HG03025 (cell line): ENCODE data around the gene RAB40B.

Experiments used
- ATAC-seq: cut with Tn5 transposase; IDR thresholded peaks from one replicate; pipeline ENCODE4 v1.9.1; 2021; ENCODE audit warnings: mild to moderate bottlenecking, moderate library complexity; ENCODE audit not compliant: unreplicated experiment, low FRiP score

The RAB40B gene

DNA sequence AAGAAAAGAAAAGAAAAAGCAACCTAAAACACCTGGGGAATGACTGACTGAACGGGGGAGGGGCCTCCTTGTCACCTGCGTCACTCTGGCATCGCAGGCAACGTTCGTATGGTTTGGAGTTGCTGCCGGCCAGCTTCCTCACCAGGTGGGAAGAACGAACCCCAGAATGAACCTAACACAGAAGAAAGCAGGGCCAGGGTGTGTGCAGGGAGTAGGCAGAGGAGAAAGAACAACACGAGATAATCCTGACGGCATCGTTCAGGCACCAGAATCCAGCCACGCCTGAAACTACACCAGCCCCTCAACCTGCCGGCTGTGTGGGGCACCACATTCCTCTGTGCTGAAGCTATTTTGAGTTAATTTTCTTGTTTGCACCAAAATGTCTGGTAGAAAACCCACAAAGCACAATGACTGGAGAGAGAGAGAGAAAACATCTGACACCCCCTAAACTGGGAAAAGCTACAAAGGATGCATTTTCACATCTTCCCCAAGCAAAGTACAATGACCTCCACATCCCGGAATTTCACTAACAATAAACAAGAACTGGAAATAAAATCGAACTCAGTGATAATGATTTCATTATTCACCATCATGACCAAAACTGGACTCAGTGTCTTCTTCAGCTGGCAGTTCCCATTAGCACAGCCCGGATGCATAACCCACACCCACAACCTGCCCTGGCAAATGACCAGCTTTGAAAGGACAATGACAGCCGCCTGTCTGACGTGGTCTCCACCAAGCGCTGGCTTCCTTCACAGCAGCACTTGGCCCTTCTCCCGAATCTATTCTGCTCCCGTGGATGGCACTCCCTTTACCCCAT is 23.6 kb downstream of the RAB40B start:
- ATAC-seq = no peak

DNA sequence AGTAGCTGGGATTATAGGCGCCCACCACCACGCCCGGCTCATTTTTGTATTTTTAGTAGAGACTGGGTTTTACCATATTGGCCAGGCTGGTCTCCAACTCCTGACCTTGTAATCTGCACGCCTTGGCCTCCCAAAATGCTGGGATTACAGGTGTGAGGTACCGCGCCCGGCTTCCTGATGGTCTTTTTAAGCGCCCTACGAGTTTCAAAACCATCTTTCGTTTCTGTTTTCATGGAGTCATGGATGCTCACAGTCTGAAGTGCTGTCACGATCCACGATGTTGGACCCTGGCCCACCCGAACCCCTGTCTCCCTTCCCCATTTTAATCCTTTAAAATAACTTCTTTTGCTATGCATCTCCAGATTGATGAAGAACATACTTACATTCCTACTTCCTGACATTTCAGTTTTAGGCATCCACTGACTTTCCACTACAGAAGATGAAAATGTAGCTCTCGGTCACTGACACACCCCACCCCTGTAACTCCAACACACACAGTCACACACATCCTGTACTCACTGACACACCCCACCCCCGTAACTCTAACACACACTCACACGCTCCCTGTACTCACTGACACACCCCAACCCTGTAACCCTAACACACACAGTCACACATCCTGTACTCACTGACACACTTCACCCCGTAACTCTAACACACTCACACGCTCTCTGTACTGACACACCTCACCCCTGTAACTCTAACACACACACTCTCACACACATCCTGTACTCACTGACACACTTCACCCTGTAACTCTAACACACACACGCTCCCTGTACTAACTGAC is 27.6 kb downstream of the RAB40B start:
- ATAC-seq = no peak

DNA sequence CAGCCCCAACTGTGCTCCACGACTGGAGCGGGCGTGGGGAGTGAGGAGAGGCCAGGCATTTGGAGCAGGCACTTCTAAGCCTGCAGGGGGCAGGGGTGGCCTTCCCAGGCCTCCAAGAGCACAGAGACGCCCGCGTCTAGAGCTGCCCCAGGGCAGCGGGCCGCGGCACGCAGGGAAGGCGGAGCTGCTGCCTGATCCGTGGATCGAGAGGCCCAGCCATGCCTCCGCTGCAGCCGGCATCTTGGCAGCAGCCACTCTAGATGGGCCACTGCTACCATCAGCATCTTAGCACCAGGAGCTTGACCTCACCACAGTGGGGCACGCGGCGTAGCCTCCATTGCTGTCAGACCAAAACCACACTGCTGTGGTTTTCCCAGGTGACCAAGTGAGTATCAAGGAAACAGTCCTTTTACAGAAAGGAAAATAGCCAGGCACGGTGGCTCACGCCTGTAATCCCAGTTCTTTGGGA is 29.8 kb downstream of the RAB40B start:
- no peak for ATAC-seq

DNA sequence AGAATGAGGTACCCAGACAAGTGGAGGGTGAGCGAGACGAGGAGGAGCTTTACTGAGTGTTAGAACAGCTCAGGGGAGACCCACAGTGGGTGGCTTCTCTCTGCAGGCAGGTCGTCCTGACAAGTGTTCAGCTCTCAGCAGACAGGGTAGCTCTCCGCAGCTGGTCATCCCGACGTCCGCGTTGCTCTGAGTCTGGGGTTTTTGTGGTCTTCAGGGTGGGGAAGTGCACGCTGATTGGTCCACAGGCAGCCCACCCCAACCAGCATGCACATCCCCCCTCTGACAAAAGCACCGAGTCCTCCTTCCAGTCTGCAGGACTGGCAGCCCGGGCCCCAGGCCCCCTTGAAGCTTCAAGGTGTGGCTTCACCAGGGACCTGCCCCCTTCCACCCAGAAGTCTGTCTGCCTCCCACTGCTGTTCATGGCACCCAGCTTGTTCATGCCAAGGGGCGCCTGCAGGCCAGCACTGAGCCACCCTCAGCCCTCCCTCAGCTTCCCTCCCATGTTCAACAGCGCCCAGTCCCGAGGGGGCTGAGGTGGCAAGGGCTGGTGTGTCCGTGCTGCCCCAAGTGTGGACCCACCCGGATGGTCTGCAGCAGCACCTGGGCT is 30.4 kb downstream of the RAB40B start:
- ATAC-seq = no peak

DNA sequence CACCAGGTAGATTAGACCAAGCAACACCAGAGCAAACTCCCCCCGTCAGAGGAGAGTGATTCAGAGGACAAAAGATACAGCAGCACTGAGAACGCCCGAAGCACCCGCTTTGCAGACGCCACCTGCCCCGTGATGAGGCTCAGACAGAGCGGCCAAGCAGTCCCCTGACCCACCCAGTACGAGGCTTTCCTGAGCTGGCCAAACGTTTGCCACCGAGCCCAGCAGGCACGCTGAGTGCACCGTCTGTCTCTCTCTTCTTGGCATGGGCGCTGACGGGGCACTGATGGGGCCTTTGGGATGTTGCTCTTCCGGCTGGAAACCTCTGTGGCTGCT is 30.9 kb downstream of the RAB40B start:
- ATAC-seq = no peak

DNA sequence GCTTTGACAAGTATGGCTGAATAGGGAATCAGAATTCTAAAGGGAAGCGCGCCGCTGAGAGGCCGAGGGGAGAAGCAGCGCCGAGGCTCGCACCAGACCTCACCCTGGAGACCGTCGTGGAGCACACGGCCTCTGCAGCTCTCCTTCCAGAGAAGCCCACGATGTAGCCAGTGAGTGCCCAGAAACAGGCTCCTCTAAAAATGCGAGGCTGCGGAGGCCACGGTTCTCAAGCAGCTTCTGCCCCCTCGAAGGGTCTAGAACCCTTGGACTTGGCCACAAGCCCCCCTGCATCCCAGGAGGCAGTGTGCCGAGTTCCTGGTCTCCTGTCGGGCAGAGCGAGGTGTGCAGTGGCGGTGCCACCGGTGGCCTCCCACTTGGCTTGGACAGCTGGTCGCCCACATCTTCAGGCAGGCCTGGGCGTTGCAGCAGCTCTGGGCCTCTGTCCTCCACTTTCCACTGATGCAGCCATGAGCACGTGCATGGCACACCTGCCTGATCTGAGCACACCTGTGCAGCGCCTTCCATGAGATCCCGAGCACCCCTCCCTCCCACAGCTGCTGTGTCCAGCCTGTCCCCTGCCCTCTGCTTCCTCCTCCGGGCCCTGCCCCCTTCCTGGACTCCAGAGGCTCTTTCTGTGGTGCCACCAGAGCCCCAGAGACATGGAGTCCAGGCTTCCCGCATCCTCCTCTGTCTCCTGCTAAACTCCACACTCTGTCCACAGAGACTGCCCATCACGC is 31.4 kb downstream of the RAB40B start:
- ATAC-seq = no peak

DNA sequence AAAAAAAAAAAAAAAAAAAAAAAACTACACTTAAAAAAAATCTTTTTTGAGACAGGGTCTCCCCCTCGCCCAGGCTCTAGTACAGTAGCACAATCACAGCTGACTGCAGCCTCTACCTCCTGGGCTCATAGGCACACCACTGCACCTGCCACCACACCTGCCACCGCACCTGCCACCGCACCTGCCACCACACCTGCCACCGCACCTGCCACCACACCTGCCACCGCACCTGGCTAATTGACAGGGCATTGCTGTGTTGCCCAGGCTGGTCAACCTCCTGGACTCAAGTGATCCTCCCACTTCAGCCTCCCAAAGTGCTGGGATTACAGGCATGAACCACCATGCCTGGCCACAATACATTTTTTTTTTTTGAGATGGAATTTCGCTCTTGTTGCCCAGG is 32.6 kb downstream of the RAB40B start:
- no peak for ATAC-seq

DNA sequence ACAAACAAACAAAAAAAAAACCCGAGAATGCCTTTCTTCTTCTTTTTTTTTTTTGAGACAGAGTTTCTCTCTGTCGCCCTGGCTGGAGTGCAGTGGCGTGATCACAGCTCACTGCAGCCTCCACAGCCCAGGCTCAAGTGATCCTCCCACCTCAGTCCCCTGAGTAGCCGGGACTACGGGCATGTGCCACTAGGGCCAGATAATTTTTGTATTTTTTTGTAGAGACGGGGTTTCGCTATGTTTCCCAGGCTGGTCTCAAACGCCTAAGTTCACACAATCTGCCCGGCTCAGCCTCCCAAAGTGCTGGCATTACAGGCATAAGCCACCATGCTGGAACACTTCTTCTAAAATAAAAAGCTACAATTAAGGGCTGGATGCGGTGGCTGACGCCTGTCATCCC is 33.3 kb downstream of the RAB40B start:
- ATAC-seq = no peak

DNA sequence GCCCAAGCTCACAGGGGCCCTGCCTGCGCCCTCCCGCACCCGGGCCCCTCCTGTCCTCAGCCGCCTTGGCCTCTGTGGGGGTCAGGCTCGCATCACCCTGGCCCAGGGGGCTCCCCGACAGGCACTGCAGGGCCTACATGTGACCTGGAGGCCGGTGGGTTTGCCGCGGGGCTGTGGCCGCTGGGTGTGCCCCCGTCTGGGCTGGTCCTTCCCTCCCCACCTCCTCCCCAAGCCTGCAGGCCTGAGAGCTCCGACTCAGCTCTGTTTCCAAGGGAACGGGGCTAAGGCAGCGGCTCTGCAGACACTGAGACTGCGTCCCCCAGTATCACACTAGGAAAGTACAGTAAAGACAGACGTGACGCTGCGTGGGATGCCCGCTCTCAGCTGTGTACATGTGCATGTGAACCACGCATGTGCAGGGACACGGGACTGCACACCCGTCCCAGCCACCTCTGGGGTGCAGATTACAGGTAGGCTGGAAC is 33.8 kb downstream of the RAB40B start:
- no peak for ATAC-seq

DNA sequence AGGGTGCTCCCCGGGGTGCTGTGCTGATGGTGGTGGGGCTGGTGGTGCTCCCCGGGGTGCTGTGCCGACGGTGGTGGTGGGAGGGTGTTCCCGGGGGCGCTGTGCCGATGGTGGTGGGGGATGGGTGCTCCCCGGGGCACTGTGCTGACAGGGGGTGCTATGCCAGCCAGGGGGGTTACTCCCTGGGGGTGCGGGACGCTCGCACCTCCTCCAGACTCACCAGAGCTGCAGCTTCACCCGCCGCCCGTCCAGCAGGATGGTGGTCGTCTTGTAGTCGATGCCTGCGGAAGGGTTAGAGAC is 34.3 kb downstream of the RAB40B start:
- no peak for ATAC-seq

DNA sequence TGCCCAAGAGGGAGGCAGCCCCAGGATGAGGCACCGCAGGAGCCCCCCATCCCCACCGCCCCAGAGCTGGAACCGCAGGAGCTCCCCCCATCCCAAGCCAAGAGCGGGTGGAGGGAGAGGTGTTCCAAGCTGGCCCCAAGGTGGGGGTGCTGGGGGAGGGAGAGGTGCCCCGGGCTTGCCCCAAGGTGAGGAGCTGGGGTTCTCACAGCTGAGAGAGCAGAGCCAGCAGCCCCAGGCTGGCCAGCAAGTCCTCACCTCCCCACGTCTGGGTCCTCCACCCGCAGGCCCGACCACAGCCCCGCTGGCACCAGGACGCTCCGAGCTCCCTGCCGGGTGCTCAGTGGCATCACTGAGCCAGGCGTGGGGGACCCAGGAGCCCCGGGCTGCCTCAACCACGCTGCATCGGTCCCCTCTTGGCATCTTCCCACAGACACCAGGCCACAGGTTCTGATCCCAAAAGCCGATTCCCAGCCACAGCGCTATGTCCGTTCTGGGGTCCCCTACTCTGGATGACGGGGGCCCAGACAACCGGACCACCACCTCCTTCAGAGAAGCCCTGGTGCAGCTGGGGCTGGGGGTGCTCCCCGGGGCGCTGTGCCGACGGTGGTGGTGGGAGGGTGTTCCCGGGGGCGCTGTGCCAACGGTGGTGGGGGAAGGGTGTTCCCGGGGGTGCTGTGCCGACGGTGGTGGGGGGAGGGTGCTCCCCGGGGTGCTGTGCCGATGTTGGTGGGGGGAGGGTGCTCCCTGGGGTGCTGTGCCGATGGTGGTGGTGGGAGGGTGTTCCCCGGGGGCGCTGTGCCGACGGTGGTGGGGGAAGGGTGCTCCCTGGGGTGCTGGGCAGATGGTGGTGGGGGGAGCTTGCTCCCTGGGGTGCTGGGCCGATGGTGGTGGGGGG is 34.9 kb downstream of the RAB40B start:
- no peak for ATAC-seq

DNA sequence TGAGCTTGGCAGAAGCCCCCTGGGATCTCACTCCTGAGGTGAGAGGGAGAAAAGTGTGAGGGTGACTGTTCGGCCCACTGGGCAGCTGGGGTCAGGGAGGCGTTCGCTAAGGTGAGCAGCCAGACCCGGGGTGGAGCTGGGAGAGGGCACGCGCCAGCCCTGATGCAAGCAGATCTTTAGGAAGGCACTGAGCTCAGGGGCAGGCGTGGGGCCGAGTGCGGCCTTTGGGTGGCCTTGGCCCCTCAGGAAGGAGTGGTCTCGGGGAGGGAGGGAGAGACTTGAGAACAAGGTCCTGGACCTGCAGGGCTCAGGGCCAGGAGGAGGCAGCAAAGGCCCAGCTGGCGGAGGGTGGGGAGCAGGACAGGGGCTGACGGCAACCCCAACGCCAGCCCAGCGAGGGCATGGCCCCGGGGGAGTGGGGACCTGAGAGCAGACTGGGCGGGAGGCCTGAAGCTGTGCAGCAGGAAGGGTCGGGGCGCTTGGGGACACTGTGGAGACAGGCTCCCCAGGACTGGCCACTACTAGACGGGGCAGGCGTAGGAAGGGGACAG is 35.7 kb downstream of the RAB40B start:
- no peak for ATAC-seq

DNA sequence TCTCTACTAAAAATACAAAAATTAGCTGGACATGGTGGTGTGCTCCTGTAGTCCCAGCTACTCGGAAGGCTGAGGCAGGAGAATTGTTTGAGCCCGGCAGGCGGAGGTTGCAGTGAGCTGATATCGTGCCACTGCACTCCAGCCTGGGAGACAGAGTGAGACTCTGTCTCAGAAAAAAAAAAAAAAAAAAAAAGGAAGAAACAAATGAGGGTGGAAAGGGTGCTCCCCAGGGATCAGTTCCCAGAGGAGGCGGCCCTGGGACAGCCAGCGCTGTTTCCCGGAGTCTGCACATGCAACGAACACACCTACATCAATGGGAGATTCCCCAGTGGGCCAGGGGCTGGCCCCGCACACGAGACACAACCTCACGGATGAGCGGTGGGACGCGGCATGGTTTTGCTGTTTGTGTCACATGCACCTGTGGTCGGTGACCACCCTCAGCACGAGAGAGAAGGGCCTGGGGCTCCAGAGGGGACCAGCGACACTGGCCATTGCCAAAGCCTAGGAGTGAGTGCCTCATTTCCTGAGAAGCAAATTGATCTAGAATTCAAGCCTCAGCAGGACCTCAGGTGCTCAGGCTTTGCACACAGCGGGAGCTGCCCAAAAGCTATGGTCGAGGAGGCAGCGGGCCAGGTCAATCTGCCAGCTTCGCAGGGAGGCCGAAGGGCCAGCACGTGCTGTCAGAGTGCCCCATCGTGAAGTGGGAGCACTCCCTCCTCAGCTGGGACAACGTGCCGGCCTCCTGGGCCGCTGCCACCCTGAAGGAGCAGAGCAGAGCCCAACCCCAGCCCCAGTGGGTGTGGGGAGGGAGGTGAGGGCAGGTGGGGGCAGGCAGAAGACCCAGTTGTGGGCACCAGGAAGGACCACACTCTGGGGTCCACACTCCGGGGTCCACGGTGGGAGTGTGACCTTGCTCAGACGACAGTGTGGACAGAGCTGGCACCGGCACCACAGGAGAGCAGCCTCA is 36.5 kb downstream of the RAB40B start:
- ATAC-seq = no peak

DNA sequence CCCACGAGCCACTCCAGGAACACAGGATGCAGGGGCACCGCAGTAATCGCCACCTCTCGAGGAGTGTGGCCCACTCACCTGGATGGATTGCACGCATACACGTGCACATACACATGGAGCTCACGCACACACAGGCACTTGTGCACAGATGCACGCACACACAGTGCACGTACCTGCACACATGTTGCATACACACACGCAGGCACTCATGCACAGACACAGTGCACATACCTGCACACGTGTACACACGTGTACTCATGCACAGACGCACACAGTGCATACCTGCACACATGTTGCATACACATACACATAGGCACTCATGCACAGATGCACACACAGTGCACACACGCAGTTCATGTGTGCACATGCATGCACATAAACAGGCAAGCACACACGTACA is 38.6 kb downstream of the RAB40B start:
- no peak for ATAC-seq

DNA sequence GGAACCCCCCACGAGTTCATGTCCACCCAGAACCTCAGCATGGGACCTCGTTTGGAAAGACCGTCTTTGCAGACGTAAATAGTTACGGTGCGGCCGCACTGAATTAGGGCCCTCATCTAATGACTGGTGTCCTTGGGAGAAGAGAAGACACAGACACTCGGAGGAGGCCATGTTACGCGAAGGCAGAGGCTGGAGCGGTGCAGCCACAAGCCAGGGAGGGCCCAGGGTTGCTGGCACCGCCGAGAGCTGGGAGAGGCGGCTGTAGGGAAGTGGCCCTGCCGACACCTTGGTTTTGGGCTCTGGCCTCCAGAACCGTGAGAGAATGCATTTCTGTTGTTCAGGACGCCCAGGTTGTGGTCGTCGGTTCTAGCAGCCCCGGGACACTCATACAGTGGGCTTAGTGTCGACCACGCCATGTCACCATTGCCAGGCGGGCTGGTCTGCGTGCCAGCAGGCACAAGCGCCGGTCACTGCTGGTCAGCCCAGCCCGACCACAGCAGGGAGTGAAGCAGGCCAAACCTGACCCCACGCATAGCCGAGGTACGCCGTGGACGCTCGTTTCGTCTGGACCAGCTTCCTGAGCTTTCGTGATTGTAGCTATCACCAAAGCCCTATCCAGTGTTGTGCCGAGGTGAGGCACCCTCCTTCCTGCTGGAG is 39.6 kb downstream of the RAB40B start:
- no peak for ATAC-seq

DNA sequence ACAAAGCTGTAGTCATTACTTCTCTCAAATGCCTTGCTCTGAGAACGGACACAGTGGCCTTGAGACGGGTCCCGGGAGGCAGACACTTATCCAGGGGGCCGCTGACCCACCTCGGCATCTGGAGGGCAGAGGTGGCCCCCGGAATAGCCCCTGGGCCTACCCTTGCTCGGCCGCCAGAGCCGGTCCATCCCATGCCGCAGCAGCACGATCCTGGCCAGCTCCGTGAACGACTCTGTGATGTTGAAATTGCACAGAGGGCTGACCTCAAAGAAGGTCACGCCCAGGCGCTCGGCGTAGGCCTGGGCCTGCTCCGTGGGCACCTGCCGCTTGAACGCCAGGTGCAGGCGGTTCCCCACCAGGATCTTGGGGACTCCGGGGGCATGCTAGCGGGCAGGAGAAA is 40.2 kb downstream of the RAB40B start:
- ATAC-seq = no peak

DNA sequence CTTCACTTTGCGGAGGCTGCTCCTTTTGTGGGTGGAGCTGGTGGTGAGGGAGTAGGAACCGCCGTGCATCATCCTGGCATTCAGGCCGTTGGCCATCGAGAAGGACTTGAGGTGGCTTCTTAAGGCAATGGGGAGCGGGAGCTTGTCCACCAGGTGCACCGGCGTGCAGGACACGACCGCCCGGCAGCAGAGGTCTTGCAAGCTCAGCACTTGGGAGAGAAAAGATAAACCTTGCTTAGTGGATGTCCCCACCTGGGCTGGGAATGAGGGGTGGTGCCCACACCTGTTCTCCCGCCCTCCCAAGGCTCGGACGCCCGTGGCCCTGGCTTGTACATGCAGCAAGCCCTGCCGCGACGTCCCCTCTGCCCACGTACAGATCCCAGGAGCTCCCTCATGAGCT is 40.6 kb downstream of the RAB40B start:
- ATAC-seq = no peak

DNA sequence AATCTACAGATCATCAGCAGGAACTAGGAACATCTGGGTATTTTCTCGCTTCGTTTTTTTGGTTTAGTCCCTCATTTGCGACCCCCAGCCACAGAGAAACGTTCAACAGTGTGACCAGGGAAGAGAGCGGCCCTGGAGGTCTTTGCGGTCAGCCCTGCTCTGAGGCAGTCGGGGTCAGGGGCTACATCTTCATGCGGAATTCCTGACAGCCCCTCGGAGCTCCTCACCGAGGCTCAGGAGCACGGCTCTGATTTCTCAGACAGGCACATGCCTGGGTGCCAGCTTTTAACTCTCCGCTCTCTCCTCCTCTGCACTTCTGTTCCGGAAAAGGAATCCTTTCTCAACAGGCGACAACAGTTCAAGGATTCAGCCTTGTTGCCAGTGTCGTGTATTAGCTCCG is 42.2 kb downstream of the RAB40B start:
- ATAC-seq = no peak
